NK-92 treated with Interleukin-12 subunit alpha and Interleukin-12 subunit beta, amount 100 ng/mL, for 24 hours (cell line): ENCODE results near the gene LMNA.

Experiments used
- DNase-seq: peaks from one replicate; lab custom pipeline; 2025; lab: John Stamatoyannopoulos, UW

The LMNA gene

GRCh38 chr1:156143765-156144489 is 29.4 kb downstream of the LMNA start:
- no peak for DNase-seq

DNA sequence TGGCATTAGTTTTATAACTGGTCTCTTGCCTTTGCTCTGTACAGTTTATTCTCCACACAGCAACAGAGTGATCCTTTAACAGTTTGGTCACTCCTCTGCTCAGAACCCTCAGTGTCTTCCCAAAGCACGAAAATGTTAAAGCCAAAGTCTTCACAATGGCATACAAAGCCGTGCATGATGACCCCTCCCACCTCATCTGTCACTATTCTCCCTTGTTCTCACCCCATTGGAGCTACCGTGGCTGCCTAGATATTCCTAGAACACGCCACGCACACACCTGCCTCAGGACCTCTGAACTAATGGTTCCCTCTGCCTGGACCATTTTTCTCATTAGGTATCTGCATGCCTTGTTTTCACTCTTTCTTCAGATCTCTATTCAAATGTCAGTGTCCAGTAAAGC is 30.2 kb downstream of the LMNA start:
- DNase-seq = no peak

DNA sequence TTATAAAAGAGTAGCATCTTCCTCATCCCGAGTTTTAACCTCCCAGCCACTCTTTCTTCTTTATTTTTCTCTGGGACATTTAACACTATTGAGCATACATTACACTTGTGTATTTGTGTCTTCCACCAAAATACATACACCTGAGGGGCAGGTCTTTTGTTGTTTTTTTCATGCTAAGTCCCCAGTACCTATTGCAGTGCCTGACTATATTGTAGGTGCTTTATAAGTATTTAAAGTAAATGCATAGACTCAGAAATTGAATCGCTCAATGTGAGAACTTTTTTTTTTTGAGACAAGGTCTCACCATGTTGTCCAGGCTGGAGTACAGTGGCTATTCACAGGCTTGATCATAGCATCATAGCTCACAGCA is 31.1 kb downstream of the LMNA start:
- no peak for DNase-seq

- no peak for DNase-seq
Measured at GRCh38 chr1:156146020-156146768, 31.7 kb downstream of the LMNA start.

- no peak for DNase-seq
Measured at GRCh38 chr1:156146769-156147405, 32.4 kb downstream of the LMNA start.

GRCh38 chr1:156148216-156148615 is 33.7 kb downstream of the LMNA start:
- no peak for DNase-seq

DNA sequence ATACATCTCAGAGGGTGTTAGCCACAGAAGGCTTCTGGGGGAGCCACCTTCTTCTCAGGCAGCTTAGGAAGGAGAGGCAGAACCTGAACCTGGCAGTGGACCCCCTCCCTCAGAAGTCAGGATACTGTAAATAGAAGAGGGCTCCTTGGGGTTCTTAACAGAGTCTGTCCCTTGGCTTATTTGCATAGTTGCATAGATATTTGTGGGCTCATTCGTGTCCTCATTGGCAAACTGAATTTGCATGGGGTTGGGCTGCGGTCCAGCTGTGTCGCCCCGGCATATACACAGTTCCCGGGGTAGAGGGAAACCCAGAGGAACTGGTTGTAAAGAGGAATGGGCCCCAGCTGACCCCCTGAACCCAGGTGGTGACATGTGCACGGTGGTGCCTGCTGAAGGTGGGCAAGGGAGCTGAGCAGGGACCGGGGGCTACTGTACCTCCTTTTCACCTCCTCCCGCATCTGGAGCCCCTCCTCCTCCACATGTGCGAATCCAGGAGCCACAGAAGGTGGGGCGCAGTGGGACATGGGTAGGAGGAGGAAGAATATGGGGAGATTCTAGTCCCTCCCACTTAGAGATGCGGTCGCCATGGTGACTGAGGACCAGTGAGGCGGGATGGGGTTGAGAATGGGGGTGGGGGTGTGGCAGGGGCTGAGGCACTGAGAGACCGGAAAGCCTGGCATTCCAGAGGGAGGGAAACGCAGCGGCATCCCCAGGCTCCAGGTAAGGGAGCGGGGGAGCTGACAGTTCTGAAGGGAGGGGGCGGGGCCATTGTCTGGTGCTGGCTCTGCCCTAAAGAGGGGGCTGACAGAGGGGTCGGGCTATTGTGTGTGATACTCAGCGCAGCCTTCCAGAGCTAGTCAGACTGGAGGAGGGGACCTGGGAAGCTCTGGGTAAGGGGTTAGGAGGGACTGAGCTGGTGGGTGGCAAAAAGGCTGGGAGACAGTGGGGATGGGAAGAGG is 35.1 kb downstream of the LMNA start:
- DNase-seq = no peak

DNA sequence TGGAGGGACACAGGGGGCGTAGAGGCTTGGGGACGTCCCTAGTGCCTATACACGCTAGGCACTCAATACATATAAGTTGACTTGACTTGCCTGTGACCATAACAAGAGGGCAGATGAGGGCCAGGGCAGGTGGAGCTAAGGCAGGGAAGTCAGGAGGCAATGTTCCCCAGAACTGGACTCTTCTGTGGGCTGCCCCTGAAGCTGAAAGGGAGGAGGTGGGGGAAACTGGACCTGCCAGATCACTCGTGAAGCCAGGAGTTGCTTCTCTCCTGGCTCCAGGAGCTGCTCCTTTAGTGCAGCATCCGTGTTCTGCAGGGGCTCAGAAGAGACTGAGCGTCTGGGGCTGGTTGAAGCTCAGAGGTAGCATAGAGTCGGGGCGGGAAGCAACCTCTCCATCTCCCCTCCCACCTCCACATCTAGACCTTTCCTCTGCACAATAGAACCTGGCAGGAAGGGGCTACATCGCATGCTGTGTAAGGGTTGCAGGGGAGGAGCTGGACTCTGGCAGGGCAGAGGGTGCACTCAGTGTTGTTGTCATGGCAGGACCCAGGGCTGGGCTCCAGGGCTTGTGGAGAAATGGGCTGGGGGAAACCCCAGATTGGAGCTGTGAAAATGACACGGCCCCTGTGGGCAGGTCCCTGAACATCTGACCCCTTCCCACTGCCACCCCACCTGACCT is 36.0 kb downstream of the LMNA start:
- peak; percentile 47 for DNase-seq

DNA sequence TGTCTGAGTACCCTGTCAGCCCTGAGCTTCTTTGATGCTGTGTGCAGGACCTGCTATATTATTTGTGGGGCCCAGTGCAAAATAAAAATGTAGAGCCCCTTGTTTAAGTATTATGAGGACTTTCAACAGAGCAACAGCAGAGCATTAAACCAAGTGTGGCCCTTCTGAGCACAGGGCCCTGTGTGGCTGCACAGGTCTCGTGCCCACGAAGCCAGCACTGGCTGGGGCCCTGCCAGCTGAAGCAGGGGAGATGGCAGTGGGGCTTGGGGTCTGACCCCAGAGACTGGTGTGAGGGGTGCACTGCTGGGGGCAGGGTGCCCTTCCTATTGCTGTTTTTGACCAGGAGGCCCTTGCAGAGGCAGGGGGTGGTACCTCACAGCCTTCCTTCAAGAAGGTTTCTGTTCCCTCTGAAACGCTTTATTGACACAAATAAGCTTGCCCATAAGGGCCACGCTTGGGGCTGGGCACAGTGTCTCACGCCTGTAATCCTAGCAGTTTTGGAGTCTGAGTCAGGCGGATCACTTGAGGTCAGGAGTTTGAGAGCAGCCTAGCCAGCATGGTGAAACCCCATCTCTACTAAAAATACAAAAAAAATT is 36.7 kb downstream of the LMNA start:
- no peak for DNase-seq

GRCh38 chr1:156152628-156153027 is 38.1 kb downstream of the LMNA start:
- DNase-seq = no peak

- no peak for DNase-seq
Measured at GRCh38 chr1:156153362-156153761, 38.9 kb downstream of the LMNA start, which contains the start of gene SEMA4A. SEMA4A (plus strand) TSS chr1:156153585; CDS start chr1:156154579, 994 bp downstream.

DNA sequence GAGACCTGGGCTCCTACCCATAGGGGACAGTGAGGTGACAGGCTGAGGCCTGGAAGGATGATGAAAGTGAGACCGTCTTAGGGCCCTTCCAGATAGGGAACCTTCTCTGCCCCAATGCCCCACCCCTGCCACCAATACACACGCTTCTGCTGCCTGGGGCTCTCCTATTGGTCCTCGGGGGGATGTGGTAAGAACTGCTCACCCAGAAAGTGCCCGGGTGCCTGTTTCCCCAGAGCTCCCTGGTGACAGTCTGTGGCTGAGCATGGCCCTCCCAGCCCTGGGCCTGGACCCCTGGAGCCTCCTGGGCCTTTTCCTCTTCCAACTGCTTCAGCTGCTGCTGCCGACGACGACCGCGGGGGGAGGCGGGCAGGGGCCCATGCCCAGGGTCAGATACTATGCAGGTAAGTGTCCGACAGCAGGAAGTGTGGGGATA is 39.8 kb downstream of the LMNA start:
- peak; percentile 74 for DNase-seq

- no peak for DNase-seq
Measured at GRCh38 chr1:156155756-156156510, 41.4 kb downstream of the LMNA start.

- no peak for DNase-seq
Measured at GRCh38 chr1:156157506-156157905, 43.0 kb downstream of the LMNA start.

GRCh38 chr1:156157966-156158365 is 43.5 kb downstream of the LMNA start:
- no peak for DNase-seq

DNA sequence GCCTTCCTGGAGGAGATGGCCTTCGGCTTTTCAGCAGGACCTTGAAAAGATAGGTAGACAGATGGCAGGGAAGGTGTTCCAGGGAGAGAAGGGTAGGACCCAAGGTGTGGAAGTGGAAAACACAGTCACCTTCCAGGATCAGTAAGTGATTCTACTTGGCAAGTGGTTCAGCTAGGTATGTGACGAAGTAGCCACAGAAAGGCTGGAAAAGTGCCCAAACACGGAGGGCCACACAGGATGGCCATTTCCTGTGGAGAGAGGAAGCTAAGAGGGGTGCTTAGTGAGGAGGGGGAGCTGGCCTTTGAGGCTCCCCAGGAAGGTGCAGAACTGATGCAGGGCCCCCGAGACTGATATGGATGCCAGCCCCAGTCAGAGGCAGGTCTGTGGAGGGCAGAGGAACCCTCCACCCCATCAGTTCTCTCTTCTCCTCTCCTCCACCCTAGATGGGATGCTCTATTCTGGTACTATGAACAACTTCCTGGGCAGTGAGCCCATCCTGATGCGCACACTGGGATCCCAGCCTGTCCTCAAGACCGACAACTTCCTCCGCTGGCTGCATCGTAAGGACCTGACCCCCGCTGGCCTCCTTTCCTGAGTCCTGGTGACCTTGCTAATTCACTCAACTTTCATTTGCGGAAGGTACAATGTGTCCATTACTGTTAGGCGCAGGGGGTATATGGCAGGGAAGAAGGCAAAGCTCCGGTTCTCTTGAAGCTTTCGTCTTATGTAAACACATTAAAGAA is 45.7 kb downstream of the LMNA start:
- no peak for DNase-seq

DNA sequence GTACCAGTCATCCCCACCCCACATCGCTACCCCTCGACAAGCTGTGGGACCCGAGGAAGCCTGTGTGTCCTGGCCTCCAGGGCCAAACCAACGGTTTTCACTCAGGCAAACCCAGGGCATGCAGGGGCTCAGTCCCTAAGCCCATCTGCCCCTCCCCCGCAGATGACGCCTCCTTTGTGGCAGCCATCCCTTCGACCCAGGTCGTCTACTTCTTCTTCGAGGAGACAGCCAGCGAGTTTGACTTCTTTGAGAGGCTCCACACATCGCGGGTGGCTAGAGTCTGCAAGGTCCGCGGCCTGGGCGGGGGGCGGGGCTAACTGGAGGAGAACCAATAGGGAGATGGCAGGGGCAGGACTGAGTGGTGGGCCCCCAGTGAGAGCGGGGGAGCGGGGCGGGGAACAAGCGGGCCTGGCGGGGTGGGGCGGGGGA is 46.2 kb downstream of the LMNA start:
- DNase-seq = no peak

GRCh38 chr1:156162430-156163037 is 48.0 kb downstream of the LMNA start:
- DNase-seq = no peak

- DNase-seq = no peak
Measured at GRCh38 chr1:156163712-156164111, 49.2 kb downstream of the LMNA start.
